H1 (cell line): ENCODE data around the gene LAMA3. TPM values are rescaled to one million over a fixed set of nuclear protein-coding genes. Genes with fewer than 3 reads are reported as not detected.

Experiments used
- CTCF ChIA-PET: fragments of 300-600 bp; sonication (Branson Sonifier 250); formaldehyde crosslinking; loops from one replicate; lab custom pipeline; 2021; ENCODE audit not compliant: partially characterized antibody; lab: Charles Lee
- POLR2A ChIA-PET: fragments of 300-600 bp; sonication (Branson Sonifier 250); formaldehyde crosslinking; loops from one replicate; lab custom pipeline; 2021; ENCODE audit warnings: inconsistent platforms; ENCODE audit not compliant: partially characterized antibody; lab: Charles Lee
- DNase-seq, 2 experiments: peaks; one replicate each; pipeline versions ENCODE4 v3.0.0 to v3.0.0-alpha.2; 2010 to 2022; ENCODE audit warnings: low spot score in 2 of 2, low read depth in 1 of 2, mixed read lengths in 1 of 2
- FAIRE-seq: peaks from 2 replicates; lab custom pipeline; 2011; peaks lifted over from hg19 to GRCh38; lab: Jason Lieb, UNC
- H2AFZ ChIP-seq: 2 replicates; pipeline ENCODE4 v1.8.1; 2012; ENCODE audit warnings: low read length, inconsistent platforms
- H2AK5ac ChIP-seq: 2 replicates; pipeline ENCODE4 v1.6.1; 2013; ENCODE audit warnings: low read depth, low read length
- H2BK120ac ChIP-seq: replicated peaks from 2 replicates; pipeline ENCODE3; 2013; ENCODE audit warnings: low read depth, low read length, inconsistent platforms
- H2BK12ac ChIP-seq: 2 replicates; pipeline ENCODE4 v1.6.1; 2013; ENCODE audit warnings: low read depth, low read length
- H2BK15ac ChIP-seq: 2 replicates; pipeline ENCODE4 v1.6.1; 2013; ENCODE audit warnings: low read length
- H2BK20ac ChIP-seq: 2 replicates; pipeline ENCODE4 v1.6.1; 2013; ENCODE audit warnings: low read length
- H2BK5ac ChIP-seq: 2 replicates; pipeline ENCODE4 v1.6.1; 2013; ENCODE audit warnings: low read depth, low read length
- H3K14ac ChIP-seq: 2 replicates; pipeline ENCODE4 v1.6.1; 2013; ENCODE audit warnings: inconsistent platforms; ENCODE audit not compliant: insufficient read length
- H3K18ac ChIP-seq: 2 replicates; pipeline ENCODE4 v1.6.1; 2013; ENCODE audit warnings: low read length; ENCODE audit errors: extremely low read depth
- H3K23ac ChIP-seq: 2 replicates; pipeline ENCODE4 v1.6.1; 2013; ENCODE audit warnings: inconsistent platforms; ENCODE audit not compliant: insufficient read length
- H3K23me2 ChIP-seq: 2 replicates; pipeline ENCODE4 v1.6.1; 2013; ENCODE audit warnings: low read depth, low read length
- H3K27ac ChIP-seq: 2 replicates; pipeline ENCODE4 v1.6.1; 2011; ENCODE audit warnings: low read depth, low read length, inconsistent platforms
- H3K27me3 ChIP-seq, 4 experiments: replicated peaks in 1 of 4; 1 replicate in 1 of 4; 2 replicates in 3 of 4; pipeline versions ENCODE4 v1.6.1 to v1.8.1; 2011 to 2013; ENCODE audit warnings: low read length in 3 of 4, mild to moderate bottlenecking in 3 of 4, inconsistent platforms in 2 of 4, mixed read lengths in 2 of 4, moderate library complexity in 1 of 4; ENCODE audit not compliant: control insufficient read depth in 3 of 4, insufficient read depth in 3 of 4; ENCODE audit errors: extremely low read depth in 1 of 4
- H3K36me3 ChIP-seq, 4 experiments: 2 replicates each; pipeline versions ENCODE4 v1.6.1 to v1.8.1; 2011 to 2013; ENCODE audit warnings: mild to moderate bottlenecking in 4 of 4, low read length in 3 of 4, moderate library complexity in 2 of 4, control low read depth in 1 of 4, inconsistent platforms in 1 of 4; ENCODE audit not compliant: insufficient read depth in 4 of 4, control insufficient read depth in 2 of 4
- H3K4ac ChIP-seq: replicated peaks from 2 replicates; pipeline ENCODE3; 2013; ENCODE audit warnings: low read length, low read depth, mixed read lengths, inconsistent platforms; ENCODE audit not compliant: insufficient read length
- H3K4me1 ChIP-seq, 4 experiments: replicated peaks in 1 of 4; 1 replicate in 1 of 4; 2 replicates in 3 of 4; pipeline versions ENCODE4 v1.6.1 to v1.8.1; 2011 to 2013; ENCODE audit warnings: low read length in 3 of 4, inconsistent platforms in 2 of 4, mixed read lengths in 1 of 4; ENCODE audit not compliant: insufficient read depth in 4 of 4, control insufficient read depth in 3 of 4
- H3K4me2 ChIP-seq, 2 experiments: 2 replicates each; pipeline versions ENCODE4 v1.6.1 to v1.8.1; 2011 to 2013; ENCODE audit warnings: low read depth in 2 of 2, low read length in 2 of 2, control low read depth in 1 of 2, inconsistent platforms in 1 of 2, mild to moderate bottlenecking in 1 of 2; ENCODE audit not compliant: insufficient read depth in 1 of 2
- H3K4me3 ChIP-seq, 4 experiments: fragments of 200-600, 300-600 bp in 1 of 4; sonication (generic), shearing (Covaris generic), sonication (Bioruptor Twin) in 1 of 4; 2 replicates each; pipeline versions ENCODE4 v1.5.1 to v1.8.1; 2011 to 2016; ENCODE audit warnings: low read length in 4 of 4, low read depth in 3 of 4, control low read depth in 2 of 4, inconsistent platforms in 2 of 4, mild to moderate bottlenecking in 2 of 4, mixed read lengths in 1 of 4, moderate library complexity in 1 of 4; ENCODE audit not compliant: insufficient read depth in 2 of 4; ENCODE audit errors: extremely low read depth in 1 of 4
- H3K56ac ChIP-seq: replicated peaks from 2 replicates; pipeline ENCODE3; 2013; ENCODE audit warnings: low read depth, mild to moderate bottlenecking, mixed read lengths, low read length, inconsistent platforms; ENCODE audit not compliant: insufficient read length
- H3K79me1 ChIP-seq: 2 replicates; pipeline ENCODE4 v1.6.1; 2013; ENCODE audit warnings: low read depth, low read length, control low read depth
- H3K79me2 ChIP-seq, 2 experiments: 2 replicates each; pipeline versions ENCODE4 v1.6.1 to v1.8.1; 2012 to 2013; ENCODE audit warnings: low read length in 2 of 2, mild to moderate bottlenecking in 2 of 2, inconsistent platforms in 1 of 2; ENCODE audit not compliant: insufficient read depth in 2 of 2, control insufficient read depth in 1 of 2
- H3K9ac ChIP-seq, 4 experiments: replicated peaks in 1 of 4; 1 replicate in 1 of 4; 2 replicates in 3 of 4; pipeline versions ENCODE4 v1.6.1 to v1.8.1; 2011 to 2013; ENCODE audit warnings: low read depth in 3 of 4, low read length in 3 of 4, control low read depth in 2 of 4, mild to moderate bottlenecking in 2 of 4, moderate library complexity in 2 of 4, inconsistent platforms in 1 of 4; ENCODE audit errors: extremely low read depth in 1 of 4
- H3K9me3 ChIP-seq, 2 experiments: 2 replicates each; pipeline versions ENCODE4 v1.6.1 to v1.8.1; 2012 to 2013; ENCODE audit warnings: mild to moderate bottlenecking in 2 of 2, moderate library complexity in 2 of 2, control low read depth in 1 of 2, inconsistent platforms in 1 of 2, low read depth in 1 of 2, low read length in 1 of 2, mixed read lengths in 1 of 2; ENCODE audit not compliant: insufficient read depth in 2 of 2
- H4K20me1 ChIP-seq, 2 experiments: replicated peaks in 1 of 2; 2 replicates each; pipeline versions ENCODE3 to v1.8.1; 2011 to 2013; ENCODE audit warnings: inconsistent platforms in 2 of 2, low read length in 2 of 2, mild to moderate bottlenecking in 1 of 2; ENCODE audit not compliant: insufficient read depth in 2 of 2, control insufficient read depth in 1 of 2
- H4K5ac ChIP-seq: 2 replicates; pipeline ENCODE4 v1.6.1; 2013; ENCODE audit warnings: low read length, low read depth, mixed read lengths, inconsistent platforms; ENCODE audit not compliant: insufficient read length
- H4K8ac ChIP-seq: 2 replicates; pipeline ENCODE4 v1.8.0; 2013; ENCODE audit warnings: mild to moderate bottlenecking, moderate library complexity, low read length, inconsistent platforms; ENCODE audit not compliant: insufficient read depth; ENCODE audit errors: extremely low read depth
- H4K91ac ChIP-seq: replicated peaks from 2 replicates; pipeline ENCODE3; 2013; ENCODE audit warnings: low read length, mixed read lengths, inconsistent platforms; ENCODE audit not compliant: insufficient read length
- CREB1 ChIP-seq: IDR thresholded peaks from 2 replicates; pipeline ENCODE4 v1.6.1; 2012; ENCODE audit warnings: inconsistent platforms
- NANOG ChIP-seq: IDR thresholded peaks from 2 replicates; pipeline ENCODE4 v1.6.1; 2011; ENCODE audit warnings: low read length, low read depth, mild to moderate bottlenecking, inconsistent platforms; ENCODE audit not compliant: insufficient read depth, poor library complexity, severe bottlenecking
- POLR2AphosphoS5 ChIP-seq: IDR thresholded peaks from 2 replicates; pipeline ENCODE4 v1.6.1; 2011; ENCODE audit warnings: low read depth, low read length
- WGBS, 2 experiments: shearing (Covaris generic) in 1 of 2; methylation state at CpG; one replicate each; pipeline versions ENCODE4 v1.1.6 to v1.1.7; 2013 to 2015; ENCODE audit warnings: low lambda C conversion rate in 2 of 2, mixed read lengths in 2 of 2, inconsistent platforms in 1 of 2, low coverage in 1 of 2, missing lambda C conversion rate in 1 of 2; ENCODE audit not compliant: insufficient replicate concordance in 2 of 2, insufficient coverage in 1 of 2, insufficient read length in 1 of 2; ENCODE audit errors: extremely low coverage in 1 of 2, missing lambda C conversion rate in 1 of 2; 5-methylcytosine and 5-hydroxymethylcytosine counted together
- polyA plus RNA-seq, 7 experiments: library from polyadenylated mRNA; depleted of rRNA in 3 of 7; stranded (reverse) in 5 of 7; unstranded in 2 of 7; fragments of >200 nt in 5 of 7; fragments of 200-250 nt in 2 of 7; gene quantifications; 1 replicate in 5 of 7; 2 replicates in 1 of 7; 4 replicates in 1 of 7; pipeline versions ENCODE4 v1.2.1 to v1.2.3, GENCODE V29; 2011 to 2013; ENCODE audit warnings: missing spikeins in 2 of 7, mixed read lengths in 2 of 7
- total RNA-seq: library from RNA; stranded (reverse); fragmentation: NEBNext Ultra II Directional; extraction: Animal tissue kit (Norgen Biotek cat#: 25700); gene quantifications from 2 replicates; pipeline ENCODE4 v1.2.1, GENCODE V29; 2021

LAMA3 gene
- total and polyA plus RNA-seq, 2 of the 8 experiments (the other 6 are each of a cell fraction or from before 2014, with no cell fraction given), result 0.76 to 5.0 TPM

DNA sequence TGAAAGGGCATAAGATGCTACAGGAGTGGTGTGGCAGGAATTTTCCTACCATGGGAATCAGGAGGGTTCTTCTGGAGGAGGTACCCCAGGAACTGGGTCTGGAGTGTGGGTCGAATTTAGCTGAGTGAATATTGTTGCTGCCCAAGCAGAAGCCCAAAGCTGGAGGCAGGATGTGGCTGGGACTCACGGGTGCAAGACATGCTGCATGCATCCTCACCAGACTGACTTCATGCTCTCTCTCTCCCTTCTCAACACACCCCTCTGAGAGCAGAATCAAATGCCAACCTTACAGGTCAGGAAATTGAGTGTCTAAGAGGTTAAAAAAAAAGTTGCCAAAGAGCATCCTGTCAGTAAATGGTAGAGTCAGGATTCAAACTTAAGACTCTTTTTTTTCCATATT lies 246.6 kb downstream of the LAMA3 start:
- peak overlapping the region; percentile 62; the same call in 1 of the 2 replicates for H3K18ac ChIP-seq
- no peak overlapping the region for H2BK12ac ChIP-seq
- no peaks in the 10 kb centered on the region for H3K23me2 ChIP-seq
- H2AK5ac ChIP-seq, result no peak overlapping the region
- TF ChIP-seq POLR2AphosphoS5 (no peak), NANOG (no peak), CREB1 (no peak)
- no peaks in the 10 kb centered on the region for H3K36me3 ChIP-seq
- DNase-seq (no peak), FAIRE-seq (no peak)
- no peaks in the 10 kb centered on the region for H3K27me3 ChIP-seq
- H3K27ac ChIP-seq, result no peak overlapping the region
- no peak overlapping the region for H4K5ac ChIP-seq
- no peak overlapping the region for H2BK120ac ChIP-seq
- H3K4me2 ChIP-seq, result no peak overlapping the region
- H3K9me3 ChIP-seq, result no peaks in the 10 kb centered on the region
- 0 out of 2 replicates have a peak overlapping the region, but pooled peaks have one; percentile 48 for H2BK15ac ChIP-seq
- H4K91ac ChIP-seq, result no peak overlapping the region
- no peak overlapping the region for H3K4me3 ChIP-seq
- H3K23ac ChIP-seq, result no peak overlapping the region
- H3K4ac ChIP-seq, result no peak overlapping the region
- H2AFZ ChIP-seq, result no peak overlapping the region
- H3K9ac ChIP-seq, result no peak overlapping the region
- H4K8ac ChIP-seq, result no peak overlapping the region
- H3K56ac ChIP-seq, result no peak overlapping the region
- no peaks in the 10 kb centered on the region for H3K79me1 ChIP-seq
- no peak overlapping the region for H2BK5ac ChIP-seq
- no peaks in the 10 kb centered on the region for H3K79me2 ChIP-seq
- no peak overlapping the region for H3K14ac ChIP-seq
- ChIA-PET CTCF (no interaction called here), POLR2A (no interaction called here)
- H3K4me1 ChIP-seq, result no peaks in the 10 kb centered on the region
- WGBS, 2 experiments, result 79% methylated on average over 2 of the region's 2 CpGs; no CpG with 5 or more reads in 1 of the 2 experiments
- no peak overlapping the region for H2BK20ac ChIP-seq
- no peaks in the 10 kb centered on the region for H4K20me1 ChIP-seq
